Thyroid gland (tissue), 4 donors: ENCODE results near the gene CYBA.

Source experiments
- POLR2A ChIP-seq, 2 donors: fragments of 450-650 bp; IDR thresholded peaks; one replicate each; pipeline ENCODE4 v1.6.1; 2017; ENCODE audit warnings: antibody characterized with exemption in 2 of 2, mild to moderate bottlenecking in 2 of 2, moderate library complexity in 1 of 2
- TF ChIP-seq, protein P1 (sequence below), 6 experiments: fragments of 200-600 bp in 3 of 6; fragments of 450-650 bp in 3 of 6; sonication (generic) in 3 of 6; IDR thresholded peaks; one replicate each; pipeline ENCODE4 v1.5.1; 2016 to 2019; ENCODE audit warnings: antibody characterized with exemption in 6 of 6, mild to moderate bottlenecking in 2 of 6, inconsistent platforms in 1 of 6, moderate library complexity in 1 of 6

DNA sequence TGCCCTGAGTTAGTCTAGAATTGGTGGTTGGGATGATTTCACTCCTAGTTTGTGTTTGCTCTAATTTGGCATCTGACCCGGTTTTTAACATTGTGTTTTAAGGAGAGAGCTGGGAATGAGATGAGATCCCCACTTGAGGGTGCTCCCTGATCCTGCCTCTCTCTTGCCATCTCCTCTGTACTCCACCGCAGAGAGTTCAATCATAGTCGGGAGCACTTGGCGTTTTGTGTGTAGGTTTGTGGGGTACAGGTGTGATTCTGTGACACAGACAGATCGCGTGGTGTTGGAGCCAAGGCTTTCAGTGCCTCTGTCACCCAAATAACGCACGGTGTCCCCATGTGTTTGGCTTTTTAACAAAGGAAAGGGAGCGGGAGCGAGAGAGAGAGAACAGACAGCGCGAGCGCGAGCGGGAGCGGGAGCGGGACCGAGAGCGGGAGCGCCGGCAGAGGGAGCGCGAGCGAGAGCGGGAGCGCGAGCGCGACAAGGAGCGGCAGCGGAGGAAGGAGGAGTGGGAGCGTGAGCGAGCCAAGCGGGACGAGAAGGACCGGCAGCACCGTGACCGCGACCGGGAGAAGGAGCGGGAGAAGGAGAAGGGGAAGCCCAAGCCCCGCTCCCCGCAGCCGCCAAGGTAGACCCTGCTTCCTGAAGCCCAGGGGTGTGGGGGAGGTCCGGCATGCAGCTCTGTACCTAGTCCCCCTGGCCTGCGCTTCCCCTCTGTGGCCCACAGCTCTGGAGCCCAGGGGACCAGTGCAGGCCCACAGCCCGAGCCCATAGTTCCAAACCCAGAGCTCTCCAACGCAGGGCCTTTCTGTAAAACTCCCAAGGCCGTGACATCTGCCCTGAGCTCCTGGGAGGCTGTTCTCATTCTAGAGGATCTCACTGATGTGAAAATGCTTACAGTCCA, 39.7 kb downstream of the CYBA start:
- TF ChIP-seq, protein P1, sequence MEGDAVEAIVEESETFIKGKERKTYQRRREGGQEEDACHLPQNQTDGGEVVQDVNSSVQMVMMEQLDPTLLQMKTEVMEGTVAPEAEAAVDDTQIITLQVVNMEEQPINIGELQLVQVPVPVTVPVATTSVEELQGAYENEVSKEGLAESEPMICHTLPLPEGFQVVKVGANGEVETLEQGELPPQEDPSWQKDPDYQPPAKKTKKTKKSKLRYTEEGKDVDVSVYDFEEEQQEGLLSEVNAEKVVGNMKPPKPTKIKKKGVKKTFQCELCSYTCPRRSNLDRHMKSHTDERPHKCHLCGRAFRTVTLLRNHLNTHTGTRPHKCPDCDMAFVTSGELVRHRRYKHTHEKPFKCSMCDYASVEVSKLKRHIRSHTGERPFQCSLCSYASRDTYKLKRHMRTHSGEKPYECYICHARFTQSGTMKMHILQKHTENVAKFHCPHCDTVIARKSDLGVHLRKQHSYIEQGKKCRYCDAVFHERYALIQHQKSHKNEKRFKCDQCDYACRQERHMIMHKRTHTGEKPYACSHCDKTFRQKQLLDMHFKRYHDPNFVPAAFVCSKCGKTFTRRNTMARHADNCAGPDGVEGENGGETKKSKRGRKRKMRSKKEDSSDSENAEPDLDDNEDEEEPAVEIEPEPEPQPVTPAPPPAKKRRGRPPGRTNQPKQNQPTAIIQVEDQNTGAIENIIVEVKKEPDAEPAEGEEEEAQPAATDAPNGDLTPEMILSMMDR (IDR thresholded peaks at IDR 0.05), result no peak
- TF ChIP-seq POLR2A (IDR thresholded peaks at IDR 0.05), result no peak
